BLaER1 treated with 17β-estradiol and CSF1 and Interleukin-3, amounts not matched to agents 10 nM and 100 nM (cell line): ENCODE measurements around the gene AUTS2.
A peak's percentile ranks its signal among the peaks of the same experiment; 100 is the strongest.

Experiments used
- H3K27ac ChIP-seq, 11 experiments: shearing (Covaris generic); formaldehyde crosslinking; 2 replicates each; pipeline ENCODE4 v1.8.1; 2022
- H3K27me3 ChIP-seq, 11 experiments: shearing (Covaris generic); formaldehyde crosslinking; 2 replicates each; pipeline ENCODE4 v1.8.1; 2022
- H3K36me3 ChIP-seq, 11 experiments: shearing (Covaris generic); formaldehyde crosslinking; 2 replicates each; pipeline ENCODE4 v1.8.1; 2022
- H3K4me1 ChIP-seq, 10 experiments: shearing (Covaris generic); formaldehyde crosslinking; 2 replicates each; pipeline ENCODE4 v1.8.1; 2022
- H3K4me2 ChIP-seq, 11 experiments: shearing (Covaris generic); formaldehyde crosslinking; 2 replicates each; pipeline ENCODE4 v1.8.1; 2022
- H3K4me3 ChIP-seq, 10 experiments: shearing (Covaris generic); formaldehyde crosslinking; 2 replicates each; pipeline ENCODE4 v1.8.1; 2022
- H3K9ac ChIP-seq, 11 experiments: shearing (Covaris generic); formaldehyde crosslinking; 2 replicates each; pipeline ENCODE4 v1.8.1; 2022
- H3K9me3 ChIP-seq, 11 experiments: shearing (Covaris generic); formaldehyde crosslinking; replicated peaks in 1 of 11; 2 replicates each; pipeline ENCODE4 v1.8.1; 2022
- H4K20me1 ChIP-seq, 11 experiments: shearing (Covaris generic); formaldehyde crosslinking; 2 replicates each; pipeline ENCODE4 v1.8.1; 2022
- Cebpa-rat ChIP-seq, 11 experiments: shearing (Covaris generic); IDR thresholded peaks; 2 replicates each; pipeline ENCODE4 v1.8.1; 2022

Gene AUTS2

GRCh38 chr7:69981646-69982045 lies 383.4 kb downstream of the AUTS2 start:
- H3K4me1 ChIP-seq: peaks cover 0 to 30% (median 11%) of the 10 kb centered on the region in 10 experiments; a peak in 10 of 20 replicates
- peaks cover 0 to 11% (median 0%) of the 10 kb centered on the region in 11 experiments; a peak in 3 of 22 replicates for H3K36me3 ChIP-seq
- no peak overlapping the region; a peak in 1 of 22 replicates for H3K27ac ChIP-seq
- H4K20me1 ChIP-seq: peaks cover 0 to 21% (median 0%) of the 10 kb centered on the region in 11 experiments; a peak in 5 of 22 replicates
- peaks cover 10 to 14% (median 12%) of the 10 kb centered on the region in 11 experiments; a peak in 21 of 22 replicates for H3K9me3 ChIP-seq
- no peak overlapping the region; a peak in 1 of 22 replicates for H3K9ac ChIP-seq
- H3K4me2 ChIP-seq: peak overlapping the region in 5 of 11 experiments; percentile 11 to 33 (median 31); a peak in 9 of 22 replicates
- no peak overlapping the region for H3K4me3 ChIP-seq
- no peak for TF ChIP-seq Cebpa-rat (IDR thresholded peaks at IDR 0.05)
- no peaks in the 10 kb centered on the region for H3K27me3 ChIP-seq

DNA sequence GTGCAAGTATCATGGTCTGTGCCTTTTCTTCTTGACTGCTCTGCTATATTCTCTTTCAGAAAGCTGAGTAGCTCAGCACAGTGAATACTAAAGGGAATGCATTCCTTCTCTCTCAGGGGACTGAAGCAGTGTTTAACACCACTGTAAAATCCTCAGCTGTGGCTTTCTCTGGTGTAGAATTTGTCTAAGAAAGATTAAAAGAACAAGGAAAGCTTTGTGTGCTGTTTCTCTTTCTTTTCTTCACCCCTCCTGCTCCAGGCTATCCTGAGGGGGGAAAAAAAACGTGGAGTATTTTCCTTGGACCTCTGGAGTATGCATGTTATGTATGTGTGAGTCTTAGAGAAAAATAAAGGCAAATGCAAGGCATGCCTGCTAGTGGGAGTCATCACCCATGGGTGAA lies 383.9 kb downstream of the AUTS2 start:
- Histone ChIP-seq H3K4me3 (no peak overlapping the region), H3K36me3 (peaks cover 0 to 11% (median 0%) of the 10 kb centered on the region in 11 experiments; a peak in 1 of 22 replicates), H3K27ac (peak overlapping the region in 1 of 11 experiments; percentile 3; a peak in 1 of 22 replicates), H3K27me3 (no peaks in the 10 kb centered on the region), H3K4me1 (peaks cover 0 to 30% (median 11%) of the 10 kb centered on the region in 10 experiments; a peak in 10 of 20 replicates), H3K4me2 (peak overlapping the region in 5 of 11 experiments; percentile 11 to 33 (median 31); a peak in 7 of 22 replicates), H3K9me3 (peaks cover 4 to 8% (median 6%) of the 10 kb centered on the region in 11 experiments; a peak in 21 of 22 replicates), H4K20me1 (peaks cover 0 to 21% (median 0%) of the 10 kb centered on the region in 11 experiments; a peak in 5 of 22 replicates), H3K9ac (no peak overlapping the region)
- TF ChIP-seq Cebpa-rat (IDR thresholded peaks at IDR 0.05): no peak

DNA sequence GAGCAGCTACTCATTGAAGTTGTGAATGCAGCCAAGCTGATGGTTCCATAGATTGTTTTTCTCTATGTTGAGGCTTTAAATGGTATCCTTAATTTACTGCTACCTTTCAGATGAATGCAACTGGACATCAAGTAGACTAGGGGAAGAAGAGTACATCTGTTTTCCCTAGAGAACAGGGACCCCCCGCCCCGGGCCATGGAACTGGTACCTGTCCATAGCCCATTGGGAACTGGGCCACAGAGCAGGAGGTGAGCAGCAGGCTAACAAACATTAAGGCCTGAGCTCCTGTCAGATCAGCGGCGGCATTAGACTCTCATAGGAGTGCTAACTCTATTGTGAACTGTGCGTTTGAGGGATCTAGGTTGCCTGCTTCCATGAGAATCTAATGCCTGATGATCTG lies 391.3 kb downstream of the AUTS2 start:
- Histone ChIP-seq H3K27me3 (no peaks in the 10 kb centered on the region), H3K27ac (no peak overlapping the region), H3K9me3 (peaks cover 0 to 6% (median 0%) of the 10 kb centered on the region in 11 experiments; a peak in 1 of 22 replicates), H3K4me2 (peak overlapping the region in 1 of 11 experiments; percentile 43; a peak in 2 of 22 replicates), H3K36me3 (peaks cover 0 to 11% (median 0%) of the 10 kb centered on the region in 11 experiments; a peak in 1 of 22 replicates), H3K9ac (no peak overlapping the region), H4K20me1 (peaks cover 0 to 39% (median 6%) of the 10 kb centered on the region in 11 experiments; a peak in 11 of 22 replicates), H3K4me1 (peaks cover 11 to 36% (median 26%) of the 10 kb centered on the region in 10 experiments; a peak in 19 of 20 replicates), H3K4me3 (no peak overlapping the region)
- 0 out of 22 replicates have a peak, but pooled peaks of 1 of the 11 experiments have one; percentile 2 for TF ChIP-seq Cebpa-rat (IDR thresholded peaks at IDR 0.05)

DNA sequence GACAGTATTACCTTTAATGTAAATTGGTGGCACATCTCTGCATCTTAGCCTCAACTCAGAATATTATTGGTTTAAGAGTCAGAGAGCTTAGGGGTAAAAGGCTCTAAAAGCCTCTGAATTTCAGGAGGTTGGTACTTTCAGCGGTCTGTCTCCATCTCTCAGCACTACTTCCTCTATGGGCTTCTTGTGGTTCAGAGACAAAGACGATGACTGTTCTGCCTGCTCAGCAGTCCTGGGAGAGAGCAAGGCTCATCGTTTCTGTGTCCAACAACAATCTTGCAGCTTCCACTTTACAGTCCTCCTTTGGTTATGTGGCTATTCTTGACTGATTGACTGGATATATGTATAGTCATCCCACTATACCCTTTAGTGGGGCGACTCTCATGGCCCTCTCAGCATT lies 394.7 kb downstream of the AUTS2 start:
- peaks cover 0 to 9% (median 0%) of the 10 kb centered on the region in 11 experiments; a peak in 2 of 22 replicates for H3K36me3 ChIP-seq
- H3K4me1 ChIP-seq: peaks cover 11 to 36% (median 23%) of the 10 kb centered on the region in 10 experiments; a peak in 19 of 20 replicates
- no peak for TF ChIP-seq Cebpa-rat (IDR thresholded peaks at IDR 0.05)
- no peak overlapping the region for H3K9ac ChIP-seq
- H3K4me3 ChIP-seq: no peak overlapping the region
- peaks cover 0 to 6% (median 0%) of the 10 kb centered on the region in 11 experiments; a peak in 1 of 22 replicates for H3K9me3 ChIP-seq
- peak overlapping the region in 9 of 11 experiments; percentile 1 to 63 (median 13); a peak in 11 of 22 replicates for H3K4me2 ChIP-seq
- H4K20me1 ChIP-seq: peaks cover 0 to 39% (median 7%) of the 10 kb centered on the region in 11 experiments; a peak in 11 of 22 replicates
- no peak overlapping the region for H3K27ac ChIP-seq
- no peaks in the 10 kb centered on the region for H3K27me3 ChIP-seq

GRCh38 chr7:69994218-69994617 lies 395.9 kb downstream of the AUTS2 start:
- Histone ChIP-seq H3K4me1 (peaks cover 11 to 24% (median 19%) of the 10 kb centered on the region in 10 experiments; a peak in 19 of 20 replicates), H3K27me3 (no peaks in the 10 kb centered on the region), H3K4me3 (no peak overlapping the region), H4K20me1 (peaks cover 0 to 40% (median 7%) of the 10 kb centered on the region in 11 experiments; a peak in 11 of 22 replicates), H3K9me3 (peaks cover 0 to 6% (median 0%) of the 10 kb centered on the region in 11 experiments; a peak in 1 of 22 replicates), H3K27ac (no peak overlapping the region), H3K4me2 (no peak overlapping the region), H3K36me3 (peaks cover 0 to 9% (median 0%) of the 10 kb centered on the region in 11 experiments; a peak in 2 of 22 replicates), H3K9ac (no peak overlapping the region)
- no peak for TF ChIP-seq Cebpa-rat (IDR thresholded peaks at IDR 0.05)

DNA sequence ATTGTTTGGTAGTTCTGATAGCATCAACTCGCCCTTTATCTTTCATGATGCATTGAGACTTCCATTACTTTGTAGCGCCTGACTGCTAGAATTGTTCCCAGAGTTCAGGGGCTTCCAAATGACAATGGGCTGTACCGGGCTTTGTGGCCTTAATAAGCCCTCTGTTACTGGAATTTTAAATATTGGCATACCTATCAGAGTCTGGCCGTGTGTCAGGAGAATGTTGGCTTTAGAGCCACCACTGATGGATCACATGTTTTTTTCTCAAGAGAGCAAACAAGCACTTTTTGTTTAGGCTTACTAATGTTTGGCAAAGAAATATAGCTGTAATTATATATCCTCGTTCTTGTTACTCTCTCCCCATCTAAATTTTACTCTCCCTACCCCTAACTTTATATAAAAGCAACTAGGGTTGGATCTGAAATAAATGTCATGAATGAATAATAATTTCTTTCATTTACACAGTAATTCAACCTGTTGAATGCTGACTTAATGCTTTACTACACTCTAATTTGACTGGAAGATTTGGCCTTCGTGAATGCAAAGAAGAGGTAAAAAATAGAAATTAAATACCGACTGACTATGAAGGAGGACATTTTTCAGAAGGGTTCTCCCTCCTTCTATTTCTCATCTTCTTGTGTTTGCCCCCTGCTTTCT lies 396.7 kb downstream of the AUTS2 start:
- no peak overlapping the region for H3K9ac ChIP-seq

DNA sequence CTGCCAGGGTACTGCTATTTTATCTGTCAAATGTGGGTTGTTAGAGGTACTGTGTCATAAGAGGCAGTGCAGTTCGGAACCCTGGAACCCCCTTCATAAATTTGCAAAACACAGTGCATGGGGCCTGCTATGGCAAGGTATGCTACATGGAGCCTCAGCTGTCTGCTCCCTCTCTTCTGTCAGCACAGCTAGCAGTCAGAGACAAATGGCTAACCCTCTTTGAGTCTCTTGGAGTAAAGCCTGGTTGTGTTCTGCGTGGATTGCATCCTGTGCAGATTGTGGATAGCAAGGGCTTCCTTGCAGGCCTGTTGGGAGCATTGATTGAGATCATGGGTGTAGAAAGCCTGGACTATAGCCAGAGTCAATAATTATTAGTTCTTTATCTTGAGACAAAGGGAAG lies 397.8 kb downstream of the AUTS2 start:
- Histone ChIP-seq H3K4me3 (no peak overlapping the region), H3K27ac (no peak overlapping the region), H3K4me2 (no peak overlapping the region), H4K20me1 (peaks cover 0 to 48% (median 8%) of the 10 kb centered on the region in 11 experiments; a peak in 11 of 22 replicates), H3K9me3 (no peaks in the 10 kb centered on the region), H3K36me3 (peaks cover 0 to 9% (median 0%) of the 10 kb centered on the region in 11 experiments; a peak in 2 of 22 replicates), H3K9ac (no peak overlapping the region), H3K27me3 (no peaks in the 10 kb centered on the region), H3K4me1 (peaks cover 16 to 39% (median 24%) of the 10 kb centered on the region in 10 experiments; a peak in 19 of 20 replicates)
- TF ChIP-seq Cebpa-rat (IDR thresholded peaks at IDR 0.05): no peak

More for the DNA sequence above, 396.7 kb downstream of the AUTS2 start:
- Histone ChIP-seq H3K4me3 (no peak overlapping the region), H3K4me2 (no peak overlapping the region), H3K27ac (no peak overlapping the region), H3K27me3 (no peaks in the 10 kb centered on the region), H4K20me1 (peaks cover 0 to 46% (median 7%) of the 10 kb centered on the region in 11 experiments; a peak in 11 of 22 replicates), H3K4me1 (peaks cover 11 to 28% (median 20%) of the 10 kb centered on the region in 10 experiments; a peak in 19 of 20 replicates), H3K9me3 (no peaks in the 10 kb centered on the region), H3K36me3 (peaks cover 0 to 9% (median 0%) of the 10 kb centered on the region in 11 experiments; a peak in 2 of 22 replicates)
- no peak for TF ChIP-seq Cebpa-rat (IDR thresholded peaks at IDR 0.05)

DNA sequence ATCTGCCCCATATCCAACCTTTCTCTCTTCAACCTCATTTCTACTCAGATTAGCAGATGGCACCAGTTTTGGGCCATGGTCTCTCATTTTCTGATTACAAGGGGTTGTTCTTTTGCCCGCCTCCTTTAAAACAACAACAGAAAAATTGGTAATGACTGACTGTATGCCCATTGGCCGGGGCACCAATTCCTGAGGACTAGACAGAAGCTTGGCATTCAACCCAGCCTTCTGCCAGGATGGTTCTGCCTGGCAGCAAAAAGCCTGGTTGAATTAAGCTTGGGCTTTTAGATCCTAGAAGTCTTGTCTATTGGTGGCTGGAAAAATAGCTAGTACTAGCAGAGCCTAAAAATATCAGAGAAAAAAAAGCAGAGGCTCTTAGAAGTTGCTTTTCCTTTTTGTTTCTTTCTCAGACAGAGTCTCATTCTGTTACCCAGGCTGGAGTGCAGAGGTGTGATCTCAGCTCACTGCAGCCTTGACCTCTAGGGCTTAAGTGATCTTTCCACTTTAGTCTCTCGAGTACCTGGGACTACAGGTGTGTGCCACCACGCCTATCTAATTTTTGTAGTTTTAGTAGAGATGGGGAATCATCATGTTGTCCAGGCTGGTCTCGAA lies 402.6 kb downstream of the AUTS2 start:
- H3K4me2 ChIP-seq: peak overlapping the region in 5 of 11 experiments; percentile 2 to 53 (median 36); a peak in 8 of 22 replicates
- TF ChIP-seq Cebpa-rat (IDR thresholded peaks at IDR 0.05): no peak
- H3K9ac ChIP-seq: no peak overlapping the region
- no peak overlapping the region for H3K4me3 ChIP-seq
- H3K4me1 ChIP-seq: peaks cover 8 to 46% (median 29%) of the 10 kb centered on the region in 10 experiments
- H4K20me1 ChIP-seq: peaks cover 0 to 31% (median 8%) of the 10 kb centered on the region in 11 experiments; a peak in 7 of 22 replicates
- no peaks in the 10 kb centered on the region for H3K9me3 ChIP-seq
- H3K36me3 ChIP-seq: peaks cover 0 to 5% (median 0%) of the 10 kb centered on the region in 11 experiments; a peak in 2 of 22 replicates
- no peaks in the 10 kb centered on the region for H3K27me3 ChIP-seq
- no peak overlapping the region for H3K27ac ChIP-seq
